B cell (primary cell): Measurements from ENCODE around the gene STPG4. TPM values are rescaled to one million over a fixed set of nuclear protein-coding genes. Genes with fewer than 3 reads are reported as not detected.

Experiments
- ATAC-seq: fragments of 200-7000 bp; cut with Tn5 transposase; one replicate; pipeline ENCODE4 v1.10.0; 2021; ENCODE audit warnings: low read depth, mild to moderate bottlenecking, moderate number of reproducible peaks, moderate library complexity
- CTCF ChIA-PET: fragments of 350-600 bp; sonication (Branson Sonifier 250); formaldehyde crosslinking; loops from one replicate; lab custom pipeline; 2021; ENCODE audit warnings: antibody characterized with exemption, inconsistent platforms; lab: Charles Lee
- POLR2A ChIA-PET: fragments of 350-600 bp; sonication (Branson Sonifier 250); formaldehyde crosslinking; loops from one replicate; lab custom pipeline; 2021; ENCODE audit warnings: antibody characterized with exemption; lab: Charles Lee
- DNase-seq: peaks from one replicate; pipeline ENCODE4 v3.0.0; 2013
- H2AFZ ChIP-seq: 2 replicates; pipeline ENCODE4 v1.6.1; 2012; ENCODE audit warnings: mild to moderate bottlenecking, low read depth, low read length; ENCODE audit not compliant: insufficient read depth, poor library complexity, severe bottlenecking
- H3K27ac ChIP-seq, 2 donors: 1 replicate in 1 of 2; 2 replicates in 1 of 2; pipeline ENCODE4 v1.5.1; 2012 to 2013; ENCODE audit warnings: low read length in 2 of 2, mild to moderate bottlenecking in 2 of 2, moderate library complexity in 1 of 2
- H3K27me3 ChIP-seq, 4 experiments: fragments of 200-600 bp in 1 of 4; sonication (generic) in 1 of 4; replicated peaks in 1 of 4; 1 replicate in 2 of 4; 2 replicates in 2 of 4; pipeline versions ENCODE4 v1.6.1 to v1.7.0; 2013 to 2016; ENCODE audit warnings: low read length in 3 of 4, mild to moderate bottlenecking in 2 of 4, mixed read lengths in 1 of 4, moderate library complexity in 1 of 4; ENCODE audit not compliant: insufficient read depth in 4 of 4, control insufficient read depth in 3 of 4; ENCODE audit errors: control extremely low read depth in 1 of 4
- H3K36me3 ChIP-seq, 2 experiments: replicated peaks in 1 of 2; 1 replicate in 1 of 2; 2 replicates in 1 of 2; pipeline versions ENCODE4 v1.6.1 to v1.7.1; 2013; ENCODE audit warnings: low read length in 1 of 2; ENCODE audit not compliant: insufficient read depth in 2 of 2, control insufficient read depth in 1 of 2; ENCODE audit errors: control extremely low read depth in 1 of 2, extremely low read depth in 1 of 2
- H3K4me1 ChIP-seq, 2 donors: fragments of 200-600 bp in 1 of 2; sonication (generic) in 1 of 2; 1 replicate in 1 of 2; 2 replicates in 1 of 2; pipeline versions ENCODE4 v1.5.1 to v1.6.1; 2013 to 2017; ENCODE audit warnings: low read length in 2 of 2; ENCODE audit not compliant: control insufficient read depth in 2 of 2, insufficient read depth in 2 of 2
- H3K4me2 ChIP-seq: replicated peaks from 2 replicates; pipeline ENCODE3; 2012; ENCODE audit warnings: mild to moderate bottlenecking, low read depth, low read length; ENCODE audit not compliant: poor library complexity, severe bottlenecking
- H3K4me3 ChIP-seq, 5 experiments: fragments of 200-600 bp in 1 of 5; sonication (generic) in 1 of 5; 1 replicate in 3 of 5; 2 replicates in 2 of 5; pipeline versions ENCODE4 v1.5.1 to v1.7.0; 2011 to 2016; ENCODE audit warnings: low read length in 4 of 5, mild to moderate bottlenecking in 4 of 5, low read depth in 2 of 5, control low read depth in 1 of 5, moderate library complexity in 1 of 5; ENCODE audit not compliant: insufficient read depth in 1 of 5; ENCODE audit errors: control extremely low read depth in 1 of 5, extremely low read depth in 1 of 5
- H3K79me2 ChIP-seq: fragments of 200-600 bp; sonication (generic); one replicate; pipeline ENCODE4 v1.6.0; 2016; ENCODE audit warnings: low read length; ENCODE audit not compliant: control insufficient read depth, insufficient read depth
- H3K9ac ChIP-seq: fragments of 200-600 bp; sonication (generic); 2 replicates; pipeline ENCODE4 v1.6.1; 2017; ENCODE audit warnings: mild to moderate bottlenecking, low read length, moderate library complexity
- H3K9me3 ChIP-seq, 3 donors: one replicate each; pipeline versions ENCODE4 v1.6.1 to v1.7.1; 2013; ENCODE audit warnings: low read length in 2 of 3; ENCODE audit not compliant: control insufficient read depth in 2 of 3, insufficient read depth in 1 of 3; ENCODE audit errors: control extremely low read depth in 1 of 3
- H4K20me1 ChIP-seq: 2 replicates; pipeline ENCODE4 v1.6.0; 2012; ENCODE audit warnings: mild to moderate bottlenecking, low read length; ENCODE audit not compliant: insufficient read depth, control insufficient read depth, poor library complexity, severe bottlenecking
- H3K27ac Mint-ChIP-seq: one replicate; pipeline ENCODE4 v1.8.0; 2021; ENCODE audit warnings: mixed read lengths
- H3K27me3 Mint-ChIP-seq: one replicate; pipeline ENCODE4 v1.8.0; 2021; ENCODE audit warnings: mixed read lengths
- H3K4me1 Mint-ChIP-seq: one replicate; pipeline ENCODE4 v1.8.0; 2021; ENCODE audit warnings: mixed read lengths
- H3K4me3 Mint-ChIP-seq: one replicate; pipeline ENCODE4 v1.8.0; 2021; ENCODE audit warnings: mixed read lengths
- H3K9me3 Mint-ChIP-seq: one replicate; pipeline ENCODE4 v1.8.0; 2022; ENCODE audit warnings: mixed read lengths; ENCODE audit not compliant: insufficient read depth
- EZH2 ChIP-seq: IDR thresholded peaks from 2 replicates; pipeline ENCODE4 v1.6.1; 2012; ENCODE audit warnings: borderline replicate concordance, low read depth, mild to moderate bottlenecking, moderate library complexity, low read length; ENCODE audit not compliant: insufficient read depth, poor library complexity, severe bottlenecking
- WGBS: methylation state at CpG from one replicate; pipeline ENCODE4 v1.1.5; 2013; ENCODE audit warnings: missing lambda C conversion rate; ENCODE audit not compliant: insufficient coverage; 5-methylcytosine and 5-hydroxymethylcytosine counted together
- intact Hi-C: fragments of 100-400 bp; cut with micrococcal nuclease; formaldehyde crosslinking; loops from one replicate; pipeline ENCODE4 v1.10.0; 2022
- polyA plus RNA-seq: library from polyadenylated mRNA; depleted of rRNA; stranded (reverse); fragments of >200 nt; gene quantifications from 2 replicates; pipeline ENCODE4 v1.2.3, GENCODE V29; 2012
- total RNA-seq, 2 donors: library from RNA; stranded (reverse); fragments of 120-200 nt in 1 of 2; gene quantifications; 1 replicate in 1 of 2; 2 replicates in 1 of 2; pipeline versions ENCODE4 v1.2.3 to v1.2.4, GENCODE V29; 2013 to 2022
- TF ChIP-seq, protein P1 (sequence below): fragments of 200-600 bp; IDR thresholded peaks from one replicate; pipeline ENCODE4 v1.8.0; 2022; ENCODE audit warnings: antibody characterized with exemption, mild to moderate bottlenecking

Gene STPG4
- total and polyA plus RNA-seq, 2 donors (not counting 1 experiment from before 2014, with no cell fraction given) = 0.31 to 0.79 TPM

DNA sequence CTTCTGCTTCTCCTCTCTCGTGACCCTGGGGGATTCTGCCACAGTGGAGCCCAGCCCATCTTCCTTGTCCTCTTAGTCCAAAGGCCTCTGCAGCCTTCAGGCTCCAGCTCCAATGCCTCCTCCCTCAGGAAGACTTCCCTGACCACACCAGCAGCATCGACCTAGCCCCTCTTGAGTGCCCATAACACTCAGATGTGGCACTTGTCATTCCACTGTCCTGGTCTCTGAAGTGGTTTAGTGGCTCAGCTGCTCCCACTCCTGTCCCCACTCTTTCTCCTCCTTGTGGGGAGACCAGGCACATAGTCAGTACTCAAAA lies 97.5 kb downstream of the STPG4 start:
- ChIA-PET CTCF (interaction anchor here (0.8 to 0.9 kb wide), 2 partner anchors 14 to 216 kb away, joined by 3 to 6 read pairs; no protein-coding TSS in a partner anchor), POLR2A (no interaction called here)
- Histone ChIP-seq H3K27me3 (no peaks in the 10 kb centered on the region), H3K36me3 (peaks cover 1 to 70% of the 10 kb centered on the region in 2 experiments), H3K4me2 (peak overlapping the region; percentile 78), H4K20me1 (no peaks in the 10 kb centered on the region), H3K4me1 (peaks cover 39 to 43% of the 10 kb centered on the region in 2 donors), H3K27ac (peak overlapping the region; percentile 86 to 87), H3K4me3 (peak overlapping the region in 1 of 5 experiments; percentile 5), H2AFZ (no peak overlapping the region), H3K79me2 (peaks cover 29% of the 10 kb centered on the region), H3K9me3 (no peaks in the 10 kb centered on the region), H3K9ac (peak overlapping the region; percentile 52)
- peaks cover 46% of the 10 kb centered on the region for H3K4me1 Mint-ChIP-seq
- 0% methylated on average over 2 of the region's 2 CpGs for WGBS
- intact Hi-C loops = loop anchor here (2.0 kb wide), 1 partner anchor 15 kb away; no protein-coding TSS in a partner anchor
- TF ChIP-seq EZH2 = no peak
- TF ChIP-seq, protein P1, sequence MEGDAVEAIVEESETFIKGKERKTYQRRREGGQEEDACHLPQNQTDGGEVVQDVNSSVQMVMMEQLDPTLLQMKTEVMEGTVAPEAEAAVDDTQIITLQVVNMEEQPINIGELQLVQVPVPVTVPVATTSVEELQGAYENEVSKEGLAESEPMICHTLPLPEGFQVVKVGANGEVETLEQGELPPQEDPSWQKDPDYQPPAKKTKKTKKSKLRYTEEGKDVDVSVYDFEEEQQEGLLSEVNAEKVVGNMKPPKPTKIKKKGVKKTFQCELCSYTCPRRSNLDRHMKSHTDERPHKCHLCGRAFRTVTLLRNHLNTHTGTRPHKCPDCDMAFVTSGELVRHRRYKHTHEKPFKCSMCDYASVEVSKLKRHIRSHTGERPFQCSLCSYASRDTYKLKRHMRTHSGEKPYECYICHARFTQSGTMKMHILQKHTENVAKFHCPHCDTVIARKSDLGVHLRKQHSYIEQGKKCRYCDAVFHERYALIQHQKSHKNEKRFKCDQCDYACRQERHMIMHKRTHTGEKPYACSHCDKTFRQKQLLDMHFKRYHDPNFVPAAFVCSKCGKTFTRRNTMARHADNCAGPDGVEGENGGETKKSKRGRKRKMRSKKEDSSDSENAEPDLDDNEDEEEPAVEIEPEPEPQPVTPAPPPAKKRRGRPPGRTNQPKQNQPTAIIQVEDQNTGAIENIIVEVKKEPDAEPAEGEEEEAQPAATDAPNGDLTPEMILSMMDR = no peak
- no peak for ATAC-seq
- peak; percentile 76 for DNase-seq
- no peaks in the 10 kb centered on the region for H3K27me3 Mint-ChIP-seq
- no peaks in the 10 kb centered on the region for H3K9me3 Mint-ChIP-seq
- peak overlapping the region; percentile 86 for H3K4me3 Mint-ChIP-seq
- H3K27ac Mint-ChIP-seq = peak overlapping the region; percentile 98

DNA sequence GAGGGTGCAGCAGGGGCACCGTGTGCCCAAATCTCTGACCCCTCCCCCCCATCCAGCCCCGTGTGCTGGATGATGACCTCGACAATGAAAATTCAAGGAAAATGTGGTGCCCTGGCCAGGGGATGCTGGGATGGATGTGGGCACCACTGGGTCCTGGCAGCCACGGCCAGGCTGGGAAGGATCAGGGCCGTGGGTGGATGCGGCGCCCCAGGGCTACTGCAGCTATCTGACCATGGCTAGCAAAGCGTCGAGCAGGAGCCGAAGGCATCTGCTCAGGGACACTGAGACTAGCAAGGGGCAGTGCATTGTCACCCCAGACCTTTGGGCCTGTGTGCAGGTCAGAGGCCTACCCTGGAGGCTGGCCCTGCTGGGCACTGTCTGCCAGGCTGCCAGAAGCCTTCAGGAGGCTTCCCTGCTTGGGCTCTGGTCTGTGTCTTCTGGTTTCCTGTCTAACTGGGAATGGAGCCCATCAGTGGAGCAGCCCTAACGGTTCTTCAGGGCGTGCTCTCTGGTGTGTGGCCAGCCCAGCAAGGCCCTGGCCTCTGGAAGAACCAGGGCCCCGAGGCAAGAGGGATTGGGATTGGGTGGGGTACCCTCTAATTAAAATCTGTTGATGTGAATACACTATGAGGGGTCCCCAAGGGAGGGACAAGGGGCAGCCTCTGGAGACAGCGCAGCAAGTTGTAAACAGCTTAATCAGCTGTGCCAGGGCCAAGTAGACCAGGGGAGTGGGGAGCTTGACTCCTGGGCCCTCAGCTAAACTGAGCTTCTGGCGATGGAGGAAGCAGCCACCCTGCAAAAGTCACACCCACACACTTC lies 98.0 kb downstream of the STPG4 start:
- no peaks in the 10 kb centered on the region for H3K27me3 ChIP-seq
- ATAC-seq = peak; percentile 82
- ChIA-PET CTCF (interaction anchor here (0.8 to 0.9 kb wide), 2 partner anchors 15 to 216 kb away, joined by 3 to 6 read pairs; no protein-coding TSS in a partner anchor), POLR2A (no interaction called here)
- H3K27me3 Mint-ChIP-seq = no peaks in the 10 kb centered on the region
- peak overlapping the region in 3 of 5 experiments; percentile 1 to 41 (median 5) for H3K4me3 ChIP-seq
- H3K4me1 Mint-ChIP-seq = peaks cover 46% of the 10 kb centered on the region
- H3K4me3 Mint-ChIP-seq = peak overlapping the region; percentile 86
- no peak for DNase-seq
- no peak overlapping the region for H2AFZ ChIP-seq
- WGBS = 57% methylated on average over 15 of the region's 15 CpGs
- peaks cover 39 to 43% of the 10 kb centered on the region in 2 donors for H3K4me1 ChIP-seq
- H3K9me3 Mint-ChIP-seq = no peaks in the 10 kb centered on the region
- peak overlapping the region; percentile 78 for H3K4me2 ChIP-seq
- H3K27ac ChIP-seq = peak overlapping the region; percentile 86 to 87
- H3K79me2 ChIP-seq = peaks cover 29% of the 10 kb centered on the region
- H3K9me3 ChIP-seq = no peaks in the 10 kb centered on the region
- TF ChIP-seq, protein P1 = no peak
- TF ChIP-seq EZH2 = no peak
- peak overlapping the region; percentile 52 for H3K9ac ChIP-seq
- intact Hi-C loops = loop anchor here (2.0 kb wide), 1 partner anchor 16 kb away; no protein-coding TSS in a partner anchor
- no peaks in the 10 kb centered on the region for H4K20me1 ChIP-seq
- H3K27ac Mint-ChIP-seq = peak overlapping the region; percentile 98
- H3K36me3 ChIP-seq = peaks cover 1 to 70% of the 10 kb centered on the region in 2 experiments
